ENCODE measurements around the gene SLC34A3.

DNA sequence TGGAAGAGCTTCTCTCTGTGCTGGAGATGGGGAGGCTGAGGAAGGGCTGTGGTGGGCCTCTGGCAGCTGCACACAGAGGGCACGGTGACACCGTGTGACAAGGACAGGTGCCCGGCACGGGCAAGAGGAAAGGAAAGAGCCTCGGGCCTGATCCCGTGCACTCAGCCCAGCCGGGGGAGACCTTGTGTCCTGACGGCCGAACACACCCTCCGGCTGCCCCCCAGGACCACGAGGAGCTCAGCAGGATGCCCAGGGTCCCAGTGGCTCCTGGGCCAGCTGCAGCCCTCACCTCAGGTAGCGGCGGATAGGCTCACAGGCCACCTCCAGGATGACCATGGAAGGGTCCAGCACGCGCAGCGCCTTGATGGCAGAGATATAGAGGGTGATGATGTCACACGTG is 47.9 kb upstream of the SLC34A3 start:
- TF ChIP-seq POLR2A (IDR thresholded peaks at IDR 0.05; ENCODE audit: low read depth, low read length) (no peak), GATA2 (IDR thresholded peaks at IDR 0.05; ENCODE audit: insufficient read depth, insufficient read length, low read depth, low read length) (no peak), POLR2AphosphoS5 (IDR thresholded peaks at IDR 0.05; ENCODE audit: insufficient read depth, low read depth, low read length) (no peak), FOS (IDR thresholded peaks at IDR 0.05; ENCODE audit: borderline replicate concordance, insufficient read depth, low read length) (no peak), EZH2 (IDR thresholded peaks at IDR 0.05; ENCODE audit: borderline replicate concordance, low read depth, low read length, severe bottlenecking) (no peak), MYC (IDR thresholded peaks at IDR 0.05; ENCODE audit: low read depth, low read length) (no peak)
- TF ChIP-seq, protein P1, sequence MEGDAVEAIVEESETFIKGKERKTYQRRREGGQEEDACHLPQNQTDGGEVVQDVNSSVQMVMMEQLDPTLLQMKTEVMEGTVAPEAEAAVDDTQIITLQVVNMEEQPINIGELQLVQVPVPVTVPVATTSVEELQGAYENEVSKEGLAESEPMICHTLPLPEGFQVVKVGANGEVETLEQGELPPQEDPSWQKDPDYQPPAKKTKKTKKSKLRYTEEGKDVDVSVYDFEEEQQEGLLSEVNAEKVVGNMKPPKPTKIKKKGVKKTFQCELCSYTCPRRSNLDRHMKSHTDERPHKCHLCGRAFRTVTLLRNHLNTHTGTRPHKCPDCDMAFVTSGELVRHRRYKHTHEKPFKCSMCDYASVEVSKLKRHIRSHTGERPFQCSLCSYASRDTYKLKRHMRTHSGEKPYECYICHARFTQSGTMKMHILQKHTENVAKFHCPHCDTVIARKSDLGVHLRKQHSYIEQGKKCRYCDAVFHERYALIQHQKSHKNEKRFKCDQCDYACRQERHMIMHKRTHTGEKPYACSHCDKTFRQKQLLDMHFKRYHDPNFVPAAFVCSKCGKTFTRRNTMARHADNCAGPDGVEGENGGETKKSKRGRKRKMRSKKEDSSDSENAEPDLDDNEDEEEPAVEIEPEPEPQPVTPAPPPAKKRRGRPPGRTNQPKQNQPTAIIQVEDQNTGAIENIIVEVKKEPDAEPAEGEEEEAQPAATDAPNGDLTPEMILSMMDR (IDR thresholded peaks at IDR 0.05; ENCODE audit: extremely low read depth in 1 of 2, insufficient read depth in 1 of 2, low read depth in 1 of 2, low read length in 2 of 2), result no peak
- TF ChIP-seq, protein P2, sequence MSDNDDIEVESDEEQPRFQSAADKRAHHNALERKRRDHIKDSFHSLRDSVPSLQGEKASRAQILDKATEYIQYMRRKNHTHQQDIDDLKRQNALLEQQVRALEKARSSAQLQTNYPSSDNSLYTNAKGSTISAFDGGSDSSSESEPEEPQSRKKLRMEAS (IDR thresholded peaks at IDR 0.05; ENCODE audit: insufficient read depth, insufficient read length), result no peak
